H1 (cell line): Measurements from ENCODE around the gene USP54. TPM values are rescaled to one million over a fixed set of nuclear protein-coding genes. Genes with fewer than 3 reads are reported as not detected.

ENCODE experiments used
- CBX5 ChIP-seq: fragments of 300-800, 300-1000 bp; sonication (generic); IDR thresholded peaks from 2 replicates; pipeline ENCODE4 v1.7.1; 2016; ENCODE audit warnings: antibody characterized with exemption, low read length, low read depth
- CHD7 ChIP-seq: fragments of 300-600 bp; sonication (generic); IDR thresholded peaks from 2 replicates; pipeline ENCODE4 v1.7.1; 2012; ENCODE audit warnings: low read length, moderate library complexity, mild to moderate bottlenecking, inconsistent platforms; ENCODE audit not compliant: insufficient replicate concordance
- E2F6 ChIP-seq: IDR thresholded peaks from 2 replicates; pipeline ENCODE4 v1.6.1; 2012; ENCODE audit warnings: inconsistent platforms
- polyA plus RNA-seq, 7 experiments: library from polyadenylated mRNA; depleted of rRNA in 3 of 7; stranded (reverse) in 5 of 7; unstranded in 2 of 7; fragments of >200 nt in 5 of 7; fragments of 200-250 nt in 2 of 7; gene quantifications; 1 replicate in 5 of 7; 2 replicates in 1 of 7; 4 replicates in 1 of 7; pipeline versions ENCODE4 v1.2.1 to v1.2.3, GENCODE V29; 2011 to 2013; ENCODE audit warnings: missing spikeins in 2 of 7, mixed read lengths in 2 of 7
- total RNA-seq: library from RNA; stranded (reverse); fragmentation: NEBNext Ultra II Directional; extraction: Animal tissue kit (Norgen Biotek cat#: 25700); gene quantifications from 2 replicates; pipeline ENCODE4 v1.2.1, GENCODE V29; 2021

The USP54 gene
- total and polyA plus RNA-seq, 2 of the 8 experiments (the other 6 are each of a cell fraction or from before 2014, with no cell fraction given) = 46.2 to 65.6 TPM

GRCh38 chr10:73478636-73479035, 112.5 kb downstream of the USP54 start (continued):
- TF ChIP-seq CHD7 (no peak), E2F6 (no peak), CBX5 (no peak)
- TF ChIP-seq, all 59 proteins: peak for 0
